Stimulated activated CD4-positive, alpha-beta T cell treated with anti-CD3 and anti-CD28 coated beads, Interleukin-2, amount 100 ng/mL, for 4 hours (primary cell): ENCODE data around the gene RPP30.

Experiments used
- DNase-seq: peaks from one replicate; pipeline ENCODE4 v3.0.0-alpha.2; 2020; ENCODE audit warnings: low read depth

RPP30 gene

GRCh38 chr10:90944749-90945148 lies 73.0 kb downstream of the RPP30 start:
- no peak for DNase-seq

GRCh38 chr10:90945491-90946070 lies 73.8 kb downstream of the RPP30 start:
- DNase-seq, result no peak

- DNase-seq, result no peak
These were observed 75.5 kb downstream of the RPP30 start for GRCh38 chr10:90947030-90947960.
